GM21381 (cell line): ENCODE measurements around the gene NKD1.

Source experiments
- ATAC-seq: cut with Tn5 transposase; IDR thresholded peaks from one replicate; pipeline ENCODE4 v1.9.1; 2021; ENCODE audit warnings: mild to moderate bottlenecking, moderate library complexity; ENCODE audit not compliant: unreplicated experiment

Gene NKD1

DNA sequence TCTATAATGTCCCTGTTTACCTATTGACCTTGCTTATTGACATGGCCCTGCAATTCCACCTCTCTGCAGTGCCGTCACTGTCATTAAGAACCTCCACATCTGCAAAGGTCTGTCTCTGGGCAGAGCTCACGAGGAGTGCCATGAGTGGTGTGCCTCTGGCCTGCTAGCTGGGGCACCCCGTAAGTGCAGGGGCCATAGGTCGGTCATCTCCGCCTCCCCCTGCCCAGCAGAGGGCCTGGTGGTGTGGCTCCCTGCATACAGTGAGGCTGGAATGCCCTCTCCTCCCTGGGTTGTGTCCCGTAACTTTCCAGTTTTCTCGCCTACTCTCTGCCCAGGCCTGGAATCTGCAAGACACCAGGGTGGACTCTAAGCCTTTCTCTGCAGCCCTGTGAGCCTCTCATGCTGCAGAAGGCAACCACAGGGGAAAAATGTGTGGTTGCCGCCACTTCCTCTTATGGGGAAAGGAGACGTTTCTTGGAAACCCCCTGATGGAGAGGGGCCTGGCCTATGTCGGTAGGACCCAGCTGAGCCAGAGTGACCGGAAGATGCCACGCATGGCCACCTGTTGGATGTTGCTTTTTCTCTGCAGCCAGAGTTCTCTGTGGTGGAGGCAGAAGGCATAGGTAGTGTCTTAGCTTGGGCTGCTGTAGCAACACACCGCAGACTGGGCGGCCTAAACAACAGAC, 135.6 kb downstream of the NKD1 start:
- peak; percentile 59 for ATAC-seq

DNA sequence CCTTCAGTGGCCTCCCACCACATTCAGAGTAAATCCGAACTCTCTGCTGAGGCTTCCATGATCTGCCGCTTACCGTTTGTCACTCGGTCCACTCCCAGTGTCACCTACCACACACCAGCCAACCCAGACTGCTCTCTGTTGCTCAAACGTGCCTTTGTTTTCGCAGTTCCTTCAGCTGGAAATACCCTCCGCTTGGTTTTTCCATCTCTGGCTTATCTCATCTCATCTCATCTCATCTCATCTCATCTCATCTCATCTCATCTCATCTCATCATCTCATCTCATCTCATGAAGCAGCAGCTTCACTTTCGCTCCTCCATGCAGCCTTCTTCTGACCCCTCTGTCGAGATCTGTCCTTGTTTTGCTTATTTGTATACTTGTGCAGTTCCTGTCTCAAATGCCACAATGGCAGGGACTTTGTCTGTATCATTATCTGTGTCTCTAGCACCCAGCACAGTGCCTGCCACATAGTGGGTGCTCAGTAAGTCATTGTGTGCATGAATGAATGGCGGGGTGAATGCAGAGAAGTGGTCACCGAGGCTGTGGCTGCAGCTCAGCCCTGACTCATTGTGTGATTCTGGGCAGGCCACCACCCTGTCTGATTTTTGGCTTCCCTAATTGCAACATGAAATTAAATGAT, 136.7 kb downstream of the NKD1 start:
- ATAC-seq: no peak

DNA sequence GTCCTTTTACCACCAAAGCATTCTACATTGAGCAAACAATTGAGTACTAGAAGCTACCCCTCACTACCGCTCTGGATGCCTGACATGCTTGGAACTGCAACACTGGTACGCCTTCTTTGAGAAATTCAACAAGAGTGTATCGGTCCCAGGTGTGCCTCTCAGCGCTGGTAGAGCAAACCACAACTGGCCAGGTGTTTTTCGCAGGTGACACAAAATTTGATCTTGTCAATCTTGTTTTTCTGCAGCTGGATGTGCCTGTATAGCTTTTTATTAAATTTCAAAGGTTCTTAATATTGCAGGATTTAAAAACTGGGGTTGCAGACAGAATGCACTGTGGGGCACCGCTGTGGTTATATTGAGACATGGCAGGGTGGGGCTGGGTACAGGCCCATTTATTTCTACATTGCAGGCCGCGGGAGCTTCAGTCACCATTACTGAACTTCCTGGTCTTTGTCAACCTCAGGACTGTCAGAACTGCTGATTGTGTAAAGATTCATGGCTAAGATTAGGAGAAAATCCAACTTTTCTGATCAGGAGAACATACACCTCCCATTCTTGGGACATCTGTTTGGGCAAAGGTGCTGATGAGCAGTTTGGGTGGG, 137.4 kb downstream of the NKD1 start:
- ATAC-seq: no peak

DNA sequence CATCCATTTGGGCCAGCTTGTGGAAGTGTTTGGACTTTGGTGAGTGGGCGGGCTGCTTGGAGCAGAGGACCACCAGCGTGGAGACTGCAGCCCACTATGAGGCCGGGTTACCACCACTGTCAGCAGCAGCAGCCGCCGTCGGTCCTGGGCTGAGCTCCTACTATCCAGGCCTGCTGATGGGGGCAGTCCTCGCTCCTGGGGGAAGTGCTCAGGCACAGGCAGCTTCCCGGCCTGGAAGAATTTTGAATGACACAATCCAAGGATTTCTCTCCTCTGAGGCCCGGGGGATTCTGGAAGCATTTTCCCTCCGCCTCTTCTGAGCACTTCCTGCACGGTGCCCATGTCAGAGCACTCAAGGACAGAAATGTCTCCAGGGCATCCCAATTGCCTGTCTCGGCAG, 139.9 kb downstream of the NKD1 start:
- ATAC-seq: no peak

DNA sequence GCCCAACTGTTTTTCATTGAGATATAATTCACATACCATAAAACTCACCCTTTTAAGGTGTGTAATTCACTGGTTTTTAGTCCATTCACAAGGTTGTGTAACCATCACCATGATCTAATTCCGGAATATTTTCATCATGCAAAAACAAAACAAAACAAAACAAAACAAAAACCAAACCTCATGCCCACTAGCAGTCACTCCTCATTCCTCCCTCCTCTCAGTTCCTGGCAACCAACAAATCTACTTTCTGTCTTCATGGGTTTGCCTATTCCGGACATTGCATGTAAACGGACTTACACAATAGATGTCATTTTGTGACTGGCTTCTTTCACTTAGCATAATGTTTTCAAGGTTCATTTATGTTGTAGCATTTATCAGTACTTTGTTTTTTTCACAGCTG, 140.7 kb downstream of the NKD1 start:
- ATAC-seq: no peak

DNA sequence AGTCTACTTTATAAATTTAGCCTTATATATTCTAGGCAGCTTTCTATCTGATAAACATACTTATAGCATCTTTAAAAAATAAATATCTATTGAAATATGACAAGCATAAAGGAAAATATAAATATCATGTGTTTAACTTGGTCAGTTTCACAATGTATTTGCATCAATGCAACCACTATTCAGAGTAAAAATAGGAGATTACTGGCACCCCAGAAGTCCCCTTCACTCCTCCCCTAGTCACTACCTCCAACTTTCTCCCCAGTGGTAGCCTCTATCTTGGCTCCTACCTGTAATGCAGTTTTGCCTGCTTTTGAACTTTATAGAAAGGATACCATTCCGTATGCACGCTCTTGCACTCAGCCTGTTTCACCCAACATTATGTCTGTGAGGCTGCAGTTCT, 142.0 kb downstream of the NKD1 start:
- no peak for ATAC-seq

DNA sequence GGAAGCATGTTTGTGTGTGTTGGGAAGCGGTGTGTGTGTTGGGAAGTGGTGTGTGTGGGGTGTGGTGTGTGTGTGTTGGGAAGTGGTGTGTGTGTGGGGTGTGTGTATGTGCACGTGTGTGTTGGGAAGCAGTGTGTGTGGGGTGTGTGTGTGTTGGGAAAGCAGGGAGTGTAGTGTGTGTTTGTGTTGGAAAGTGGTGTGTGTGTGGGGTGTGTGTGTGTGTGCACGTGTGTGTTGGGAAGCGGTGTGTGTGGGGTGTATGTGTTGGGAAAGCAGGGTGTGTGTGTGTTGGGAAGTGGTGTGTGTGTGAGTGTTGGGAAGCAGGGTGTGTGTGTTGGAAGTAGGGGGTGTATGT, 144.4 kb downstream of the NKD1 start:
- no peak for ATAC-seq

DNA sequence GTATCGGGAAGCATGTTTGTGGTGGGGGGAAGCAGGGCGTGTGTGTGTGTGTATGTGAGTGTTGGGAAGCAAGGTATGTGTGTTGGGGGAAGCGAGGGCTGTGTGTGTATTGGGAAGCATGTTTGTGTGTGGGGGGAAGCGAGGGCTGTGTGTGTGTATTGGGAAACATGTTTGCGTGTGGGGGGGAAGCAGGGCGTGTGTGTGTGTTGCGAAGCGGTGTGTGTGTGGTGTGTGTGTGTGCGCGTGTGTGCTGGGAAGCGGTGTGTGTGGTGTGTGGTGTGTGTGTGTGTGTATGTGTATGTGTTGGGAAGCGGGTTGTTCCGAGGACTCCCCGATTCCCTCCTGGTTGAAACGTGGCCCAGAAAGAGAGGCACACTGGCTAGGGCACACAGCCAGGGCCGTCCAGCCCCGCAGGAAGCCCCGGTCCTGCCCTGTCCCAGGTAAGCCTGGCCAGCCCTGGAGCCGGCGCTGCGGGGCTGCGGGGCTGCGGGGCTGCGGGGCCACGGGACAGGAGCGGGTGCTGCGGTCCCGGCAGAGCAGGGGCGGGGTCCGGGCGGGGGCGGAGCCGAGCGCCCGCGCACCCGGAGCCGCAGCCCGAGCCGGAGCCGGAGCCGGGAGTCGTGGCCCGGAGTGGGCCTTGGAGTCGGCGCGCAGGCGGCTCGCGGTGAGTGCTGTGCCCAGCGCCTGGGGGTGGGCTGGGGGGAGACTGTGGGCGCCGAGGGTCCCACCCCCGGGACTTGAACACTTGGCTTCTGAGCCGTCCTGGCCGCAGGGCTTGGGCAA, 145.0 kb downstream of the NKD1 start, which contains the start of gene NOD2:
TSS of gene NOD2 (plus strand) at position 608 of the 783 bp plus-strand sequence. CDS start 5,890 bp downstream, outside the sequence.
- no peak for ATAC-seq

DNA sequence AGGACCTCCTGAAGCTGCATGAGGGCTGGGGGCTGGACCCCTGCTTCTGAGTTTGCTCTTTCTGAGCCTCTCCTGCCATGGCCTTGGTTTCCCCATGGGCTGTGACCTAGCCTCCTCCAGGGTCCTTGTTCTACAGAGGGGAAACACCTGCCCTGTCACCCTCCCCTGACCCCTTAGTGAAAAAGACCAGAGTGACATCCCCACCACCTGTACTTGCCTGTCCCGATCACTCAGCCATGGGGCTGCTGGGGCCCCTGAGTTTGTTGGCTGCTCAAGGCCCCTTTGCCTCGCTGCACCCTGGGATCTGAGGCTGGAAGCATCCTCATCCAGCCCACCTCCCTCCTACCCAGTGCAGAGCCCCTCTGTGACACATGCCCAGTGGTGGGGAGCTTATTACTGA, 146.0 kb downstream of the NKD1 start:
- ATAC-seq: no peak

DNA sequence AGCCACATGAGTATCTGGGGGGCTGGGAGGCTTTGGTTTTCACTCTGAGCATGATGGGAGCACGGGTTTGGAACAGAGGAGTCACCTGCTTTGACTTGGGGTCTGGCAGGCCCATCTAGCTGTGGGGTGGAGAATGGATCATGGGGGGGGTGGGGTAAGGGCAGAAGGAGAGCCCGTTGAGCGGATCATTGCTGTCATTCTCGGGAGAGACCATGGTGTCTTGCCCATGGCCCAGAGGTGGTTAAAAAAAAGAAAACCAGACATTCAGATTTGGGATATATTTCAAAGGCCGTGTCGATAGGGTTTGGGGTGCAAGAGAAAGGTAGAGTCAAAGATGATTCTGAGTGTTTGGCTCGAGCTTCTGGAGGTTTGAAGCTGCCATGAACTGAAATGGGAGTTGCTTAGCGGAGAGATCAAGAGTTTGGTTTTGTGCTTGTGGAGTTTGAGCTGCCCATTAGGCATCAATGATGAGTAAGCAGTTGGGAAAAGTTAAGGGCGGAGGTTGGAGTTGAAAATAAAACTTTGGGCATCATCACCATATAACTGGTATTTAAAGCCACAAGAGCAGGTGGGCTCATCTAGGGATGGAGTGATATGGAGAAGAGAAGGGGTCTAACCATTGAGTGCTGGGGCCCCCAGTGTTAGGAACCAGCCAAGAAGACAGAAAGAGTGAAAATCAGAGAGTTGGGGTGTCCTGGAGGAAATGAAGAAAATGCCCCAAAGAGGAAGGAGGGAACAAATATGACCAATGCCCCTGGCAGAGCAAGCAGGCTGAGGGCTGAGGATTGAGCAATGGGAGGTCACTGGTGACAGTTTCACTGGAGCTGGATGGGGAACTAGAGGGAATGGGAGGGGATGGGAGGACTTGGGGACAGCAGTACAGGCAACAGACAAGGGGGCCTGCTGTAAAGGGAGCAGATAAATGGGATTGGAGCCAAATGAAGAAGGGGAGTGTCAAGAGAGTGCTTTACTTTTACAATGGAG, 147.1 kb downstream of the NKD1 start:
- no peak for ATAC-seq

DNA sequence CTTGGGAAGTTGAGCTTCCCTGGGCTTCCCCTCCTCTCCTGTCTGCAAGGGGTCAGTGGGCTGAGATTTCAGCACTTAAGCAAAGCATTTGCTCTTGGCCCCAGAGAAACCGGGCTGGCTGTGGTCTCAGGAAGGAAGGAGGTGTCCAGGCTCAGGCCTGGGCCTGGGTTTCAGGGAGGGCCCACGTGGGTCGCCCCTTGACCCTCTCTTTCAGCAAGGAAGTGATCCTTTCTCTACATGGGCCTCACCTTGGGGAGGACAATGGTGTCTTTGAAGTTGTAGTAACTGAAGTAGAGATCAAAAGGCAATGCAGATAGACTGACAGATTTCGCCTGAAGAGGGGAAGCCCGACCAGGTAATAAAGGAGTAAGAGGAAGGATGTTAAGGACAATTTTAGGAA, 147.9 kb downstream of the NKD1 start:
- ATAC-seq: peak; percentile 24

DNA sequence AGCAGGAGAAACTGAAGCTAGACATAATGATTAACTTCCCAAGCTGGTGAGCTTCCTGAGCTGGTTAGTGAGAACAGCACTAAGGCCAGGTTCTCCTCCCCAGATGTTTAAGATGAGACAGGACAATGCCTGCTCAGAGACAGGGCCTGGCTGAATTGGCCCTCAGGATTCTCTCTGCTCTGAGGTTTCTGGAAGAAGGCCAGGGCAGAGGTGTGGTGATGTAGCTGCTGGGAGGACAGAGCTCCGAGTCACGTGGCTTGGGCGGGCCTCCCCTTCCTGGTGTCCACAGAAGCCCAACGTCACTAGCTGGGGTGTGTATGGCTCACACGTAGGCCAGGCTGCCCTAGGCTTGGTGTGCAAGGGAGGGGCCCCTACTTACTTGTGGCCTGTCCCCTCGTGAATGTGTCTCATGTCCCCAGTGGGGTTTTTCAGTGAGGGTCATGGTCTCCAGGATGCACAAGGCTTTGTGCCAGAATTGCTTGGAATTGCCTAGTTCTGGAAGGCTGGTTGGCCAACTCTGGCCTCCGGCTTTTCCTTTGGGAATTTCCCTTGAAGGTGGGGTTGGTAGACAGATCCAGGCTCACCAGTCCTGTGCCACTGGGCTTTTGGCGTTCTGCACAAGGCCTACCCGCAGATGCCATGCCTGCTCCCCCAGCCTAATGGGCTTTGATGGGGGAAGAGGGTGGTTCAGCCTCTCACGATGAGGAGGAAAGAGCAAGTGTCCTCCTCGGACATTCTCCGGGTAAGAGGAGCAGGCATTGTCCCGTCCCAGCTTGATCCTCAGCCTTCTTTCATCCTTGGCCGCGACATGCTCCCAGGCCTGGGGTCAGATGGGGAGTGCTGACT, 148.6 kb downstream of the NKD1 start:
- ATAC-seq: peak; percentile 65

DNA sequence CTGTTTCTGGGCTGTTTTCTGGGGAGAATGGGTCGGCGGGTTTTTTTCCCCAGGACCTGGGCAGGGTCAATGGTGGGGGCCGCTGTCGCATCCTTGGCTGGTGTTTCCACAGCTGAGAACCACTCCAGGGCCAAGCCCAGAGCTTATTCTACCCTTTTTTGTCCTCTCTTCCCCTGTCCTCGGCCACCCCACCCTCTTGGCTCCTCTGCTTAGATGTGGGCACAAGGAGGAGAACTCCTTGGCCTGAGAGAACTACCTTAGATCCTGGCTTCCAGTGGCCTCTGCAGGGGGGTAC, 149.2 kb downstream of the NKD1 start:
- no peak for ATAC-seq

DNA sequence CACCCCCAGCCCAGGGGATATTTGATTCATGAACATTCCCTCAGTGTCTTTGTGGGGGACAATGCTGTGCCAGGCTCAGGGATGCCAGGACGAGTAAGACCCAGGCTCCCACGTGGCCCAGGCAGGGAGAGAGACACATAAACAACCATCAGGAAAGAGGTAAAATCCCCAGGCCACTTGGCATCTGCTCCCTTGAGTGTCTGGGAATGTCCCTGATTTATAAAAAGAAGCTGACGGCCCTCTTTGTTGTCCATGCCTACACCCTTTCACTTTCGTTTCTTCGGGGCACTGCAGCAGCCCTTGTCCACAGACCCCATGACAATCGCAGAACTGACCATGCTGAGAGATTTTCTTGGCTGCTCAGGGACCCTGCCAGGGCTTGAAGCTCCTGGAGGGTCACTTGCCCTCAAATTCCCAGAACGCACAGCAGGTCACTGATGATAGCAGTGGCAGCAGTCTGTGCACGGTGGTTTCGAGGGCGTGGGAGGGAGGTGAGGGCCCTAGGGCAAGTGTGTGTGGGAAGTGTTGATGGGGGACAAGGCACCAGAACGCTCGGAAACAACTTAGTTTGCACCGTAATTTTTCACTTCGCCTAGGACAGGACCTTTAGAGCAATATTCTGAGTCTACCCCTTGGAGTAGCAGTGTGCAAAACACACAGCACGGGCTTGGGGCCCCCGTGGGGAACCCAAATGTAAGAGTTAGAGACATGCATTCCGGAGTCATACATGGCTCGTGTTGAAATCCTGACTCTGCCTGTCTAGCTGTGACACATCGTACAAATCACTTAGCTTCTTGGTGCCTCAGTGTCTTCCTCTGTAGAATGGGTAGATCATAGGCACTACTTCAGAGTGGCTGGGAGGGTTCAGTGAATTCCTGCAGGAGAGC, 149.9 kb downstream of the NKD1 start:
- peak; percentile 37 for ATAC-seq
